Cerebellar nuclear complex (tissue), 1 donor: ENCODE measurements around the gene SST.
A peak's percentile ranks its signal among the peaks of the same experiment; 100 is the strongest.

Experiments
- DNase-seq, 2 experiments: peaks; one replicate each; lab custom pipeline; 2025; lab: John Stamatoyannopoulos, UW

SST gene

GRCh38 chr3:187669675-187670504 is at the start of gene SST:
Gene SST, minus strand, starts transcription at chr3:187670394. Its CDS starts 103 bp downstream, at chr3:187670291.
- no peak for DNase-seq

- DNase-seq: no peak
Observed at GRCh38 chr3:187719628-187720336, 49.6 kb upstream of the SST start.

- no peak for DNase-seq
Observed at GRCh38 chr3:187718802-187719201, 48.6 kb upstream of the SST start.

GRCh38 chr3:187717572-187717971 is 47.4 kb upstream of the SST start:
- DNase-seq: no peak

GRCh38 chr3:187714404-187714979 is 44.3 kb upstream of the SST start:
- peak; percentile 4 to 75 for DNase-seq

- DNase-seq: no peak
Observed at GRCh38 chr3:187713504-187713903, 43.3 kb upstream of the SST start.

- no peak for DNase-seq
Observed at GRCh38 chr3:187709155-187709554, 39.0 kb upstream of the SST start.

- DNase-seq: no peak
Observed at GRCh38 chr3:187708696-187709095, 38.5 kb upstream of the SST start.

- no peak for DNase-seq
Observed at GRCh38 chr3:187706971-187707370, 36.8 kb upstream of the SST start.

- DNase-seq: no peak
Observed at GRCh38 chr3:187705164-187705563, 35.0 kb upstream of the SST start.

- DNase-seq: no peak
Observed at GRCh38 chr3:187702507-187703033, 32.4 kb upstream of the SST start, which contains the start of gene RTP2. Gene RTP2, minus strand, starts transcription at chr3:187702557. Its CDS starts 429 bp downstream, at chr3:187702128.

- DNase-seq: no peak
Observed at GRCh38 chr3:187700249-187700648, 30.1 kb upstream of the SST start.

- DNase-seq: no peak
Observed at GRCh38 chr3:187698499-187699399, 28.6 kb upstream of the SST start.

- no peak for DNase-seq
Observed at GRCh38 chr3:187696021-187696420, 25.8 kb upstream of the SST start.

- DNase-seq: no peak
Observed at GRCh38 chr3:187695449-187695848, 25.3 kb upstream of the SST start.

- DNase-seq: no peak
Observed at GRCh38 chr3:187694801-187695200, 24.6 kb upstream of the SST start.

GRCh38 chr3:187693431-187693830 is 23.2 kb upstream of the SST start:
- DNase-seq: no peak

GRCh38 chr3:187689984-187690383 is 19.8 kb upstream of the SST start:
- DNase-seq: no peak

- DNase-seq: no peak
Observed at GRCh38 chr3:187686621-187687273, 16.6 kb upstream of the SST start.

GRCh38 chr3:187685948-187686347 is 15.8 kb upstream of the SST start:
- DNase-seq: no peak

GRCh38 chr3:187684880-187685279 is 14.7 kb upstream of the SST start:
- no peak for DNase-seq
